ENCODE results near the gene LTBP2. TPM values are rescaled to one million over a fixed set of nuclear protein-coding genes. Genes with fewer than 3 reads are reported as not detected.

Gene LTBP2
- total RNA-seq, 1 donor from 2014 or later, result 2.9 TPM

GRCh38 chr14:74521756-74522155 is 90.3 kb downstream of the LTBP2 start:
- Mint-ChIP-seq H3K4me3 (no peak overlapping the region), H3K36me3 (no peaks in the 10 kb centered on the region), H3K9me3 (no peaks in the 10 kb centered on the region), H3K27me3 (ENCODE audit: low read depth) (peaks cover 6% of the 10 kb centered on the region), H3K4me1 (peaks cover 6% of the 10 kb centered on the region), H3K27ac (no peak overlapping the region)
- no peak for DNase-seq (ENCODE audit: low spot score in 2 of 2, unreplicated experiment in 2 of 2)
- TF ChIP-seq CTCF (IDR thresholded peaks at IDR 0.05; ENCODE audit: unreplicated experiment), result no peak

- no peaks in the 10 kb centered on the region for H3K27me3 Mint-ChIP-seq (ENCODE audit: low read depth)
- H3K36me3 Mint-ChIP-seq, result no peaks in the 10 kb centered on the region
- peaks cover 10% of the 10 kb centered on the region for H3K4me1 Mint-ChIP-seq
- no peaks in the 10 kb centered on the region for H3K9me3 Mint-ChIP-seq
- H3K4me3 Mint-ChIP-seq, result no peak overlapping the region
- TF ChIP-seq CTCF (IDR thresholded peaks at IDR 0.05; ENCODE audit: unreplicated experiment), result no peak
- DNase-seq (ENCODE audit: low spot score in 2 of 2, unreplicated experiment in 2 of 2), result no peak
- no peak overlapping the region for H3K27ac Mint-ChIP-seq
Measured at GRCh38 chr14:74519316-74520074, 92.5 kb downstream of the LTBP2 start.

- TF ChIP-seq CTCF (IDR thresholded peaks at IDR 0.05; ENCODE audit: unreplicated experiment), result no peak
- H3K27ac Mint-ChIP-seq, result no peak overlapping the region
- H3K36me3 Mint-ChIP-seq, result no peaks in the 10 kb centered on the region
Measured at GRCh38 chr14:74518221-74518620, 93.8 kb downstream of the LTBP2 start.

GRCh38 chr14:74517731-74518130 is 94.3 kb downstream of the LTBP2 start:
- no peak for TF ChIP-seq CTCF (IDR thresholded peaks at IDR 0.05; ENCODE audit: unreplicated experiment)
- Mint-ChIP-seq H3K4me3 (no peak overlapping the region), H3K4me1 (peaks cover 10% of the 10 kb centered on the region), H3K27ac (no peak overlapping the region), H3K36me3 (no peaks in the 10 kb centered on the region), H3K27me3 (ENCODE audit: low read depth) (no peaks in the 10 kb centered on the region), H3K9me3 (no peaks in the 10 kb centered on the region)
- no peak for DNase-seq (ENCODE audit: low spot score in 2 of 2, unreplicated experiment in 2 of 2)

More at GRCh38 chr14:74518221-74518620, 93.8 kb downstream of the LTBP2 start:
- H3K9me3 Mint-ChIP-seq, result no peaks in the 10 kb centered on the region
- DNase-seq (ENCODE audit: low spot score in 2 of 2, unreplicated experiment in 2 of 2), result no peak
- peaks cover 10% of the 10 kb centered on the region for H3K4me1 Mint-ChIP-seq
- no peak overlapping the region for H3K4me3 Mint-ChIP-seq
- H3K27me3 Mint-ChIP-seq (ENCODE audit: low read depth), result no peaks in the 10 kb centered on the region

GRCh38 chr14:74516451-74517160 is 95.4 kb downstream of the LTBP2 start:
- Mint-ChIP-seq H3K4me1 (peaks cover 10% of the 10 kb centered on the region), H3K27ac (no peak overlapping the region), H3K36me3 (no peaks in the 10 kb centered on the region), H3K27me3 (ENCODE audit: low read depth) (peaks cover 3% of the 10 kb centered on the region), H3K4me3 (no peak overlapping the region), H3K9me3 (no peaks in the 10 kb centered on the region)
- no peak for DNase-seq (ENCODE audit: low spot score in 2 of 2, unreplicated experiment in 2 of 2)
- TF ChIP-seq CTCF (IDR thresholded peaks at IDR 0.05; ENCODE audit: unreplicated experiment), result no peak

All from mesothelial cell of epicardium (in vitro differentiated cells).